Body of pancreas (tissue), 4 donors: ENCODE data around the gene ZC2HC1B. TPM values are rescaled to one million over a fixed set of nuclear protein-coding genes. Genes with fewer than 3 reads are reported as not detected.

ENCODE experiments used
- ATAC-seq: fragments of 150-250 bp; one replicate; pipeline ENCODE4 v1.9.1; 2016
- DNase-seq, 4 donors: peaks; one replicate each; pipeline ENCODE4 v3.0.0-alpha.2; 2019
- H3K27ac ChIP-seq, 4 donors: fragments of 200-600 bp; sonication (generic); 1 replicate in 3 of 4; 2 replicates in 1 of 4; pipeline versions ENCODE4 v1.5.1 to v1.6.1; 2016 to 2019; ENCODE audit warnings: mild to moderate bottlenecking in 1 of 4, mixed read lengths in 1 of 4, moderate library complexity in 1 of 4
- H3K27me3 ChIP-seq, 2 donors: fragments of 200-600 bp; sonication (generic); one replicate each; pipeline ENCODE4 v1.6.0; 2016; ENCODE audit warnings: mild to moderate bottlenecking in 1 of 2
- H3K36me3 ChIP-seq, 2 donors: fragments of 200-600 bp; sonication (generic); replicated peaks in 1 of 2; 2 replicates each; pipeline ENCODE4 v1.5.1; 2016; ENCODE audit warnings: low read depth in 2 of 2; ENCODE audit not compliant: insufficient read depth in 1 of 2
- H3K4me1 ChIP-seq: fragments of 200-600 bp; sonication (generic); one replicate; pipeline ENCODE4 v1.6.0; 2016
- H3K4me3 ChIP-seq, 2 donors: fragments of 200-600 bp; sonication (generic); 1 replicate in 1 of 2; 2 replicates in 1 of 2; pipeline ENCODE4 v1.5.1; 2016 to 2019
- H3K9me3 ChIP-seq, 3 donors: fragments of 200-600 bp; sonication (generic); 1 replicate in 2 of 3; 2 replicates in 1 of 3; pipeline ENCODE4 v1.5.1; 2016
- CTCF ChIP-seq, 7 experiments: fragments of 450-650 bp in 4 of 7; fragments of 200-600 bp in 3 of 7; sonication (generic) in 3 of 7; IDR thresholded peaks; one replicate each; pipeline ENCODE4 v1.5.1; 2016 to 2019; ENCODE audit warnings: antibody characterized with exemption in 7 of 7
- POLR2A ChIP-seq, 3 donors: fragments of 450-650 bp; IDR thresholded peaks; one replicate each; pipeline ENCODE4 v1.6.1; 2016; ENCODE audit warnings: antibody characterized with exemption in 3 of 3, mild to moderate bottlenecking in 2 of 3
- WGBS, 2 donors: methylation state at CpG; one replicate each; pipeline ENCODE4 v1.1.5; 2017; 5-methylcytosine and 5-hydroxymethylcytosine counted together
- intact Hi-C: fragments of 100-400 bp; cut with DNase I; formaldehyde crosslinking; loops from one replicate; pipeline ENCODE4 v1.15.1; 2023
- total RNA-seq, 2 donors: library from RNA; depleted of rRNA; stranded (reverse); fragments of >200 nt; gene quantifications; one replicate each; pipeline ENCODE4 v1.1.0, GENCODE V29; 2016

The ZC2HC1B gene
- total RNA-seq, 2 donors from 2014 or later = not detected

GRCh38 chr6:143828572-143828971 lies 35.7 kb upstream of the ZC2HC1B start:
- intact Hi-C loops = no loop called here
- no peaks in the 10 kb centered on the region for H3K36me3 ChIP-seq
- DNase-seq (no peak), ATAC-seq (no peak)
- no peaks in the 10 kb centered on the region for H3K9me3 ChIP-seq
- H3K4me3 ChIP-seq = no peak overlapping the region
- H3K27ac ChIP-seq = no peak overlapping the region
- no peak for TF ChIP-seq POLR2A (IDR thresholded peaks at IDR 0.05)
- no peak for TF ChIP-seq CTCF (IDR thresholded peaks at IDR 0.05)
- no peaks in the 10 kb centered on the region for H3K4me1 ChIP-seq
- no peaks in the 10 kb centered on the region for H3K27me3 ChIP-seq

- H3K27ac ChIP-seq = no peak overlapping the region
- no peaks in the 10 kb centered on the region for H3K9me3 ChIP-seq
- no peak for TF ChIP-seq CTCF (IDR thresholded peaks at IDR 0.05)
- TF ChIP-seq POLR2A (IDR thresholded peaks at IDR 0.05) = no peak
- no peak overlapping the region for H3K4me3 ChIP-seq
- DNase-seq (no peak), ATAC-seq (no peak)
- H3K36me3 ChIP-seq = no peaks in the 10 kb centered on the region
- intact Hi-C loops = no loop called here
- 90% methylated on average over 2 of the region's 2 CpGs for WGBS, 2 donors
- no peaks in the 10 kb centered on the region for H3K27me3 ChIP-seq
- H3K4me1 ChIP-seq = no peaks in the 10 kb centered on the region
Measured at GRCh38 chr6:143836150-143836549, 28.1 kb upstream of the ZC2HC1B start.

GRCh38 chr6:143838395-143838794 lies 25.9 kb upstream of the ZC2HC1B start:
- no peak for TF ChIP-seq CTCF (IDR thresholded peaks at IDR 0.05)
- no peak for TF ChIP-seq POLR2A (IDR thresholded peaks at IDR 0.05)
- no peak overlapping the region for H3K4me3 ChIP-seq
- H3K4me1 ChIP-seq = no peaks in the 10 kb centered on the region
- H3K27me3 ChIP-seq = no peaks in the 10 kb centered on the region
- no peak overlapping the region for H3K27ac ChIP-seq
- DNase-seq (no peak), ATAC-seq (no peak)
- H3K9me3 ChIP-seq = no peaks in the 10 kb centered on the region
- intact Hi-C loops = no loop called here
- WGBS, 2 donors = 54 to 57% methylated on average over 5 of the region's 5 CpGs
- H3K36me3 ChIP-seq = no peaks in the 10 kb centered on the region

- Histone ChIP-seq H3K9me3 (no peaks in the 10 kb centered on the region), H3K4me3 (no peak overlapping the region), H3K27ac (no peak overlapping the region), H3K4me1 (peaks cover 4% of the 10 kb centered on the region), H3K27me3 (no peaks in the 10 kb centered on the region), H3K36me3 (no peaks in the 10 kb centered on the region)
- intact Hi-C loops = no loop called here
- no peak for ATAC-seq
- DNase-seq = no peak
- TF ChIP-seq CTCF (IDR thresholded peaks at IDR 0.05) (no peak), POLR2A (IDR thresholded peaks at IDR 0.05) (no peak)
- WGBS, 2 donors = 78 to 82% methylated on average over 4 of the region's 4 CpGs
Measured at GRCh38 chr6:143839196-143839595, 25.1 kb upstream of the ZC2HC1B start.

GRCh38 chr6:143840595-143841265 lies 23.5 kb upstream of the ZC2HC1B start:
- TF ChIP-seq POLR2A (IDR thresholded peaks at IDR 0.05) = no peak
- TF ChIP-seq CTCF (IDR thresholded peaks at IDR 0.05) = no peak
- peaks cover 0 to 2% of the 10 kb centered on the region in 2 donors for H3K36me3 ChIP-seq
- peaks cover 13% of the 10 kb centered on the region for H3K4me1 ChIP-seq
- no peaks in the 10 kb centered on the region for H3K9me3 ChIP-seq
- DNase-seq (no peak), ATAC-seq (no peak)
- H3K27me3 ChIP-seq = no peaks in the 10 kb centered on the region
- no peak overlapping the region for H3K4me3 ChIP-seq
- intact Hi-C loops = no loop called here
- H3K27ac ChIP-seq = no peak overlapping the region
- 80 to 83% methylated on average over 6 of the region's 6 CpGs for WGBS, 2 donors
